Kidney (tissue), 14 donors: Measurements from ENCODE around the gene HPS4. TPM values are rescaled to one million over a fixed set of nuclear protein-coding genes. Genes with fewer than 3 reads are reported as not detected.

Source experiments
- DNase-seq, 5 donors: peaks; one replicate each; pipeline ENCODE4 v3.0.0-alpha.2; 2013 to 2020
- FAIRE-seq: peaks from 2 replicates; lab custom pipeline; 2012; peaks lifted over from hg19 to GRCh38; lab: Jason Lieb, UNC
- H3K27ac ChIP-seq, 2 donors: one replicate each; pipeline ENCODE4 v1.7.0; 2013; ENCODE audit warnings: low read depth in 2 of 2, low read length in 2 of 2, inconsistent platforms in 1 of 2
- H3K27me3 ChIP-seq: one replicate; pipeline ENCODE4 v1.7.1; 2013; ENCODE audit warnings: low read length, inconsistent platforms; ENCODE audit not compliant: control insufficient read depth, insufficient read depth
- H3K36me3 ChIP-seq, 3 donors: one replicate each; pipeline versions ENCODE4 v1.7.0 to v1.7.1; 2013; ENCODE audit warnings: low read length in 3 of 3, control low read depth in 1 of 3, inconsistent platforms in 1 of 3; ENCODE audit not compliant: insufficient read depth in 3 of 3, control insufficient read depth in 2 of 3
- H3K4me1 ChIP-seq, 3 donors: one replicate each; pipeline versions ENCODE4 v1.7.0 to v1.7.1; 2013; ENCODE audit warnings: low read length in 3 of 3, inconsistent platforms in 1 of 3, low read depth in 1 of 3; ENCODE audit not compliant: control insufficient read depth in 2 of 3, insufficient read depth in 2 of 3
- H3K4me3 ChIP-seq, 3 donors: one replicate each; pipeline versions ENCODE4 v1.7.0 to v1.8.1; 2013; ENCODE audit warnings: low read length in 3 of 3, control low read depth in 1 of 3, inconsistent platforms in 1 of 3
- H3K9ac ChIP-seq, 3 donors: one replicate each; pipeline versions ENCODE4 v1.7.0 to v1.7.1; 2013; ENCODE audit warnings: low read length in 3 of 3, control low read depth in 1 of 3, inconsistent platforms in 1 of 3
- H3K9me3 ChIP-seq, 3 donors: one replicate each; pipeline versions ENCODE4 v1.7.0 to v1.7.1; 2013; ENCODE audit warnings: low read length in 3 of 3, control low read depth in 1 of 3, inconsistent platforms in 1 of 3; ENCODE audit not compliant: control insufficient read depth in 2 of 3, insufficient read depth in 1 of 3
- intact Hi-C: fragments of 100-400 bp; cut with DNase I; formaldehyde crosslinking; loops from one replicate; pipeline ENCODE4 v1.11.1; 2022
- polyA plus RNA-seq: library from polyadenylated mRNA; stranded (reverse); fragments of 350-450 nt; fragmentation: Illumina TruSeq; extraction: RNeasy Lipid Tissue Mini Kit (QIAGEN cat#74804); gene quantifications from one replicate; pipeline ENCODE4 v1.2.3, GENCODE V29; 2014; ENCODE audit warnings: low read depth, low replicate concordance; ENCODE audit not compliant: insufficient read depth
- total RNA-seq: library from RNA; stranded (reverse); fragmentation: NEBNext Ultra II Directional; extraction: Animal tissue kit (Norgen Biotek cat#: 25700); gene quantifications from one replicate; pipeline ENCODE4 v1.2.1, GENCODE V29; 2021
- TF ChIP-seq, protein P1 (sequence below): IDR thresholded peaks from 3 replicates; pipeline ENCODE4 v1.5.1; 2012; ENCODE audit warnings: mild to moderate bottlenecking, moderate library complexity, borderline replicate concordance; ENCODE audit not compliant: insufficient read depth; ENCODE audit errors: extremely low read depth
- donor health status: control.
- donor health status: control.
- donor health status: control.
- donor health status: control.
- donor health status: control.
- donor health status: DM: yes; HTN: yes; CAD: no.
- donor health status: Normal renal cell carcinoma (clear cell type).

HPS4 gene
- total and polyA plus RNA-seq, 2 donors from 2014 or later = 11.9 to 35.5 TPM

DNA sequence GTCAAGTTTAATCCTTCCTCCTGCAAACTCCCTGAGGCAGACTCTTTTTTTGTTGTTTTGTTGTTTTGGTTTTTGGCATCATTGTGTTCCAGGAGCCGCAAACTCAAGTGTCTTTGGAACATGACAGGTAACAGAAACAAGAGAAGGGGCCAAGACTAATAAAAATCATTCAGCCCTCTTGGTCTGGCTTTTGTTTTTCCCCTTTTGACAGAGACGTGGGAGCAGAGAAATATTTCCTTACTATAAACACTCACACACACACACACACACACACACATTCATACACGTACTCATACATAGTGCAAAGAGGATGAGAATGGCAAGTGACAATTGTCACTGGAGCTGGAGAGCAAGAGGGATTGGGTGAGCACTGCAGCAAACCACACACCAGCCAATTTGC, 65.0 kb downstream of the HPS4 start:
- H3K27ac ChIP-seq = no peak overlapping the region
- FAIRE-seq = no peak
- H3K4me3 ChIP-seq = no peak overlapping the region
- no peaks in the 10 kb centered on the region for H3K36me3 ChIP-seq
- intact Hi-C loops = no loop called here
- TF ChIP-seq, protein P1, sequence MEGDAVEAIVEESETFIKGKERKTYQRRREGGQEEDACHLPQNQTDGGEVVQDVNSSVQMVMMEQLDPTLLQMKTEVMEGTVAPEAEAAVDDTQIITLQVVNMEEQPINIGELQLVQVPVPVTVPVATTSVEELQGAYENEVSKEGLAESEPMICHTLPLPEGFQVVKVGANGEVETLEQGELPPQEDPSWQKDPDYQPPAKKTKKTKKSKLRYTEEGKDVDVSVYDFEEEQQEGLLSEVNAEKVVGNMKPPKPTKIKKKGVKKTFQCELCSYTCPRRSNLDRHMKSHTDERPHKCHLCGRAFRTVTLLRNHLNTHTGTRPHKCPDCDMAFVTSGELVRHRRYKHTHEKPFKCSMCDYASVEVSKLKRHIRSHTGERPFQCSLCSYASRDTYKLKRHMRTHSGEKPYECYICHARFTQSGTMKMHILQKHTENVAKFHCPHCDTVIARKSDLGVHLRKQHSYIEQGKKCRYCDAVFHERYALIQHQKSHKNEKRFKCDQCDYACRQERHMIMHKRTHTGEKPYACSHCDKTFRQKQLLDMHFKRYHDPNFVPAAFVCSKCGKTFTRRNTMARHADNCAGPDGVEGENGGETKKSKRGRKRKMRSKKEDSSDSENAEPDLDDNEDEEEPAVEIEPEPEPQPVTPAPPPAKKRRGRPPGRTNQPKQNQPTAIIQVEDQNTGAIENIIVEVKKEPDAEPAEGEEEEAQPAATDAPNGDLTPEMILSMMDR = no peak
- H3K9me3 ChIP-seq = peaks cover 0 to 6% (median 0%) of the 10 kb centered on the region in 3 donors
- no peaks in the 10 kb centered on the region for H3K4me1 ChIP-seq
- no peak for DNase-seq
- H3K27me3 ChIP-seq = no peaks in the 10 kb centered on the region
- H3K9ac ChIP-seq = no peak overlapping the region

DNA sequence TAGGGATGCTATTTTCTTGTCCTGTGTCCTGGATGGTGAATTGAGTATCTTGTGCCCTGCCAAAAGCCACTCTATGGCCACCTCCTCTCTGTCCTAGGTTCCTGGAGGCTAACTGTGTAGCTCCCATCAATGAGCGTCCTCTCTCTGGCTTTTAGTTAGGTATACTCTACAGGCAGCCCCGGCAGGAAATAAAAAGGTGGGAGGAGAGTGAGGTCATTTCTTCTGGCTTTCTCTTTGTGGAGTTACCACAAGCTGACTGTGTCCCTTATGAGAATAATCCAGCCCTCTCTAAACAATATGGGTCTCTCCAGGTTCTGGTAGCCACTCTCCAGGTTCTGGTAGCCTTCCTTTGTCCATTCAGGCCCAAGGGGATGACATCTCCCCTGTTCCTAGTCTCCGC, 66.2 kb downstream of the HPS4 start:
- TF ChIP-seq, protein P1 = no peak
- no peaks in the 10 kb centered on the region for H3K4me1 ChIP-seq
- H3K36me3 ChIP-seq = no peaks in the 10 kb centered on the region
- H3K27me3 ChIP-seq = no peaks in the 10 kb centered on the region
- FAIRE-seq = no peak
- no peak for DNase-seq
- H3K4me3 ChIP-seq = no peak overlapping the region
- H3K27ac ChIP-seq = no peak overlapping the region
- no peak overlapping the region for H3K9ac ChIP-seq
- intact Hi-C loops = no loop called here
- H3K9me3 ChIP-seq = no peaks in the 10 kb centered on the region

DNA sequence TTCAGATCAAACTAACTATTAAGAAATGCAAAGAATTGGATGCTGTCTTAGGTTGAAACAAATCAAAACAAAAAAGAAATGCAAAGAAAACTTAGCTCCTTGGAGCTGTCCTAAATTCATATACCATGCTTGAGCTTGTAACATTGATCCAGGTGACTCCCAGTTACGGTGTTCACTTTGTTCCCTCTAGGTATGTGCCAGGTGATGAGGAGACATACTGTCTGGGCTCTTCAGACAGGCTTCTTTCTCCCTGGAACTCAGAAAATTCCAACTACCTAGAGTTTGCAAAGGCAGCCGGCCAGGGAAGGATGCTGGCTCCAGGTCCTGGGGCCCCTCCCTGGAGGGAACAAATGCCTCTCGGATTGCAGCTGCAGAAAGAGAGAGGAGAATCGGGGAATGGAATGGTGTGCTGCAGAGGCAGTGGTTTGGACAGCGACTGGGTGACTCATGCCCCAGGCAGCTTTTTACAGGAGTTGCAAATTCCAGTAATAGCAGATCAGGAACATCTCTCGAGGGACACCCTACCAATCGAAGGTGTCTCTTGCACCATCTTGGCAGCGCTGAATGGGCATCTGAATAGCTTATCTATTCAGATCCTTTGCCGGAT, 66.8 kb downstream of the HPS4 start:
- no peaks in the 10 kb centered on the region for H3K27me3 ChIP-seq
- intact Hi-C loops = no loop called here

More for the DNA sequence above, 66.8 kb downstream of the HPS4 start:
- TF ChIP-seq, protein P1 = no peak
- FAIRE-seq = no peak
- DNase-seq = peak in 1 of 5 donors; percentile 23
- no peaks in the 10 kb centered on the region for H3K4me1 ChIP-seq
- H3K27ac ChIP-seq = no peak overlapping the region
- no peak overlapping the region for H3K4me3 ChIP-seq
- no peaks in the 10 kb centered on the region for H3K9me3 ChIP-seq
- no peaks in the 10 kb centered on the region for H3K36me3 ChIP-seq
- H3K9ac ChIP-seq = no peak overlapping the region
